SK-N-MC (cell line): ENCODE results near the gene LAMB4.

Source experiments
- EZH2 ChIP-seq: fragments of 200-600 bp; sonication (generic); IDR thresholded peaks from one replicate; pipeline ENCODE4 v1.6.1; 2017; ENCODE audit warnings: antibody characterized with exemption
- FOXP2 ChIP-seq: optimal IDR thresholded peaks from 2 replicates; pipeline ENCODE3; 2011; ENCODE audit warnings: mild to moderate bottlenecking, moderate library complexity; ENCODE audit not compliant: insufficient read depth; ENCODE audit errors: extremely low read length, control extremely low read depth
- POLR2AphosphoS5 ChIP-seq: IDR thresholded peaks from 2 replicates; pipeline ENCODE4 v1.6.1; 2012; ENCODE audit warnings: mild to moderate bottlenecking, low read depth, low read length, borderline replicate concordance

GRCh38 chr7:108048422-108048821, 81.7 kb downstream of the LAMB4 start:
- no peak for TF ChIP-seq EZH2
- no peak for TF ChIP-seq POLR2AphosphoS5
- TF ChIP-seq FOXP2: no peak
